ENCODE results near the gene CSNK1G2.
"Not testable (repeated sequence)": the region's sequence is repeated elsewhere in the genome, so short reads cannot be mapped to it uniquely, and the experiment has no call there.

Gene CSNK1G2

DNA sequence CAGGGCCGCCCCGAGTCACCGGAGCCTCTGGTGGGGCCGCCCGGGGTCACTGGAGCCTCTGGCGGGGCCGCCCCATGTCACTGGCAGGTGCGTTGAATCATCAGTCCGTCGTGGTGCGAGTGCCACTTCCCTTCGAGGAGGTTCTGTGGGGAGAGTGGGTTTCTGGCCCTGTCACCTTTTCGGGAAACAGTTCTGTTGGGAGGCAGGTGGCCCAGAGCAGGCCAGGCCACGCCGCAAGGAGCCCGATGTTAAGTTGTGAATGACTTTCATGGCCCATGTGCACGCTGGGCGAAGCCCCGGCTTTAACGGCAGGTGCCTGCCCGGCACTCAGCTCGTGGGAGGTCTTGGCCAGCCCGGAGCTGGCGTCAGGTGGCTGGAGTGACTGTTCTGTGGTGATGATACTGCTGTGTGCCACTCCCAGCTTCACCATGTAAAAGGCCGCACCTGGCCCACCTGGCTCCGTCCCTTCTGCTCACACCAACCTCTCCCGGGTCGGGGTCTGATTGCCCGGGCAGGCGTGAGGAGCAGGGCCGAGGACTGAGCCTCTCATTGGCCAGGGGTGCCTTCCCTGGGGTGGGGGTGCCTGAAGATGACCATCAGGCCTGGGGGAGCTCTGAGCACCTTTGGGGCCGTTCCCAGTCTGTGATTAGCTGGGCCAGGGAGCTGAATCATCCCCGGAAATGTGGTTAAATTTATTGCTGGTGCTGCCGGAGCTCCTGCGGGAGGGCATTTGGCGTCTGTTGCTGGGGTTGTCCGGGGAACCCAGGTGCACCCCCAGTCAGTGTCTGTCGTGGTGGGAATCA lies 29.2 kb downstream of the CSNK1G2 start:
- DNase-seq = no peak

DNA sequence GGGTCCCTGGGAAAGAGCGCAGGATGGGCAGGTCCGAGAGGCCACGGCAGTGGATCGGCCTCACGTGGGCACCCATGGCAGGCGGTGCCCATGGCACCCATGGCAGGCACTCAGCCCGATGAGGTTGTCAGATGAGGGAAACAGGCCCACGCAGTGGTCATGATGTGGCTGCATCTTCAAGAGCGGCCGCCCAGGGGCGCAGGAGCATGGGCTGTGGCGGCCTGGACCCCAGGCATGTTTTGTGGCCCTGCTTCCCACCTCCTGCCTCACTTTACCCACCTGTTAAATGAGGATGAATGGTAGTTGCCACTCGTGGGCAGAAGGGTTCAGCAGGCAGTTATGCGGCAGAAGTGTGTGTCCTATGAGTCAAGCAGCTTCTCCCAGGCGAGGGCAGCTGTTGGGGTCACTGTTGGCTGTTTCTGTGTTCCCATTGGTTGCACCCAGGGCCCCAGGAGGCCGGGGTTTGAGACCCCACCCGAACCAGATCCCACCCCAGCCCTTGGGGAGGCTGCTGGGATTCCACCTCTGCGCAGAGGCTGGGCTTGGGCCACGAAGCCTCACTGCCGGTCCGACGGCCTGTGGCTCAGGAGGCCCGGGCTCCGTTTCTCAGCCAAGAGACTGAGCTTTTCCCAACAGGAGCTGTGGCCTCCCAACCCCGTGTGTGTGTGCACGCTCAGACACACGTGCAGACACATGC lies 30.0 kb downstream of the CSNK1G2 start:
- no peak for DNase-seq

DNA sequence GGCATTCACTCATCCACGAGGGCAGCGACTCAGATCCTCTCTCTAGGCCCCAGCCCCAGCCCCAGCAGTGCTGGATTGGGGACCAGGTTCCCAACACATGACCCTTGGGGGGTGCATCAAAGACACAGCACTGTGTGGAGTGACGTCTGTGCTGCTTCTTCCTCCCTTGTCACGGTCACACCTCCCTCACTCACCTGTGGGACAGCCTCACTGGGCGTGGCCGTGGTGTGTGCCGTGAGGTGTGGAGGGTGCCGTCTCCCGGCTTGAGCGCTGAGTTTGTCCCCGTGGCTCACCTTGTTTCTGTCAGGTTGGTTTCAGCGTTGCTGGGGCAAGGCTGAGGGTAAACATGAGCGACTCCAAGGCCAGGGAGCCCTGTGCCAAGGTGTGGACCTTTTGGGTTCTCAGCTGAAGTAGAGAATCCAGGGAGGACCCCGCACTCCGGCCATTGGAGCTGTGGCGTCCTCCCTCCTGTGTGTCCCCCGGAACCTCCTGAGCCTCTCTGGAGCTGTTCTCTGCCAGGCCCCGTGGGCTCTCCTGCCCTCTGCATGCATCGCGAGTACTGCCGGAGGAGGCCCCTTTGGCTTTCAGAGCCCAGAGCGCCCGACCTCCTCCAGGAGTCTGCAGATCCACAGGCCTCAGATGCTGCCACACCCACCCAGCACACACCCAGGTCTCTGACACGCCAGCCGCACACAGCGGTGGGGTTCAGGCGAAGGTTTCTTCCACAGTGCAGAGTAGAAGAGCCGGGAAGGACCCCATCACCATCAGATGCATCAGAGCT lies 33.6 kb downstream of the CSNK1G2 start:
- no peak for DNase-seq

DNA sequence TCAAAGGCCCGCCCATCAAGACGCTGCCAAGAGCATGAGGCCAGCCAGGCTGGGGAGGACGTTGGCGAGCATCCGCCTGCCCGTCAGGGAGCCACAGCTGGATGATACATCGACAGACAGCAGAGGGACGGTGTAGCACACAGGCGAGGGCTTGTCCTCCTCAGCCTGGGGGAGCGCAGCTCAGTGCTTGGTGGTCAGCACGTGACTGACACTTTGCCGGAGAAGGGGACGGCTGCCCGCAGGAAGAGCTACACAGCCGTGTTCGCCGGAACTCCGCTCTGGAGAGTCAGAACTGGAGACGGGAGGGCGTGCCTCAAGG lies 34.1 kb downstream of the CSNK1G2 start:
- no peak for DNase-seq

DNA sequence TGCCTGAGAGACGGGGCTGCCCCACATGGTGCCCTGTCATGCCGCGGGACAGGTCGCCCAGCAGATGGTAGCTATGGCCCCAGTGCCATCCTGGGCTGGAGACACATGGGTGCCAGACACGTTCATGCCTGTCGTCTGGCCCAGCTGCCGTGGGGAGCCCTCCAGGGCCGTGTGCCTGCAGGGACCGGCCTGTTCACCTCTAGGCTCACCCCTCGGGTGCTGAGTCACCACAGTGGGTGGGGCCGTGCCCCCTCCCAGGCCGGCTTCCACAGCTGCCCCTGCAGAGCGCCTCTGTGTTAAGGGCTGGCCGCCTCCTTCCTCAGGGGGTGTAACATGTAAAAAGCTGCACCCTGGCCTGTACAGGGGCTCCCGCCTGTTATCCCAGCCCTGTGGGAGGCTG lies 36.1 kb downstream of the CSNK1G2 start:
- DNase-seq = no peak

DNA sequence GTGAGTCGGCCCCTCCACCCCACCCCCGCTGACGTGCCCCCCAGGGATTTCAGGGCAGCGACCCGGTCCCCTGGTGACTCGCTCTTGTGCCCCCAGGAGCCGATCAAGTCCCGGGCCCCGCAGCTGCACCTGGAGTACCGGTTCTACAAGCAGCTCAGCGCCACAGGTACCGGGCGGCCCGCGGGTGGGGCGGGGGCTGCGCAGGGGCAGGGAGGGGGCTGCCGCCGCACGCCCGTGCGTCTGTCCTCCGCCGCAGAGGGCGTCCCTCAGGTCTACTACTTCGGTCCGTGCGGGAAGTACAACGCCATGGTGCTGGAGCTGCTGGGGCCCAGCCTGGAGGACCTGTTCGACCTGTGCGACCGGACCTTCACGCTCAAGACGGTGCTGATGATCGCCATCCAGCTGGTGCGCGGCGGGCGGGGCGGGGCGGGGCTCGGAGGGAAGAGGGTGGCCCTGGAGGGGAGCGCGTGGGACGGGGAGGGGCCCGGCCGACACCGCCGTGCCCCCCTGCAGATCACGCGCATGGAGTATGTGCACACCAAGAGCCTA lies 37.4 kb downstream of the CSNK1G2 start:
- DNase-seq = no peak

DNA sequence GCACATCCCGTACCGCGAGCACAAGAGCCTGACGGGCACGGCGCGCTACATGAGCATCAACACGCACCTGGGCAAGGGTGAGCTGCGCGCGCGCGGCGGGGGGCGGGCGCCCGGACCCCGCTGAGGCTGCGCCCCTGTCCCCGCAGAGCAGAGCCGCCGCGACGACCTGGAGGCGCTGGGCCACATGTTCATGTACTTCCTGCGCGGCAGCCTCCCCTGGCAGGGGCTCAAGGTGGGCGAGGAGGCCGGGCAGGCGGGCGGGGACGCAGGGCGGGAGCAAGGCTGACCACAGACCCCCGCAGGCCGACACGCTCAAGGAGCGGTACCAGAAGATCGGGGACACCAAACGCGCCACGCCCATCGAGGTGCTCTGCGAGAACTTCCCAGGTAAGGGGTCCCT lies 38.0 kb downstream of the CSNK1G2 start:
- DNase-seq = no peak

DNA sequence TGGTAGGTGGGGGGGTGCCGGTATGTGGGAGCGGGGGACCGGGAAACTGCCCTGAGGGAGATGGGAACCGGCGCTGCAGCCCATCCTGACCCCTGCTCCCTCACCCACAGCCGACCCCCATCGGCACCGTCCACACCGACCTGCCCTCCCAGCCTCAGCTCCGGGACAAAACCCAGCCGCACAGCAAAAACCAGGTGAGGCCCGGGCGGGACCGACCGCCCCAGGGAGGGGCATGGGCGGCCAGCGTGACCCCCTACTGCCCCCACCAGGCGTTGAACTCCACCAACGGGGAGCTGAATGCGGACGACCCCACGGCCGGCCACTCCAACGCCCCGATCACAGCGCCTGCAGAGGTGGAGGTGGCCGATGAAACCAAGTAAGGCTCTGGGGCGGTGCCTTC lies 38.7 kb downstream of the CSNK1G2 start:
- no peak for DNase-seq

DNA sequence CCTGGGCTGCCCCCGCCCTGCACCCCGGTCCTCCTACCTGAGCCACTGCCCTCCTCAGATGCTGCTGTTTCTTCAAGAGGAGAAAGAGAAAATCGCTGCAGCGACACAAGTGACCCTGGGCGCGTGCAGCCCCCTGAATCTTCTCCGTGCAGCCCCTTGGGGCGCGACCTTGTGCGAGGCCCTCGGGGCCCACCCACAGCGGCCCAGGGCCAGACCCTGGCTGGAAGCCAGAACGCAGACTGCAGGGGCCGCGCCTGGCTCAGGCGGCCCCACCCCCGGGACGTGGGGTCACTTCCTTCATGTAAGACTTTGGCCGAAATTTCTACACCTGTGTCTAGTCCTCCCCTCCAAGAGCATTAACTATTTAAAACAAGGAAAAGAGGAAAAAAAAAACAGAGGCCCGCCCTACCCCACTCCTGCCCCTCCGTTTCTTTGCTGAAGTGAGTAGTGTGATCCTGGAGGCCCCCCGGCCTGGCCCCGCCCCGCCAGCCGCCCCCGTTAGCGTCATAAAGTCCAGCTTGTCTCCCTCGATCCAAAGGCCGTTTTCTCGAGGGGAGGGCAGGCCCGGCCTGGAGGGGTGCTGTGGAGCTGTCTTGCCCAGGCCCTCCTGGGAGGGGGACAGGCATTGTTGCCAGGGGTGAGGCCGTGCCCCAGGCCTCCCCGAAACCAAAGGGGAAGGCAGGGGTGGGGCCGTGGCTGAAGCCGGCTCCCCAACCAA lies 39.3 kb downstream of the CSNK1G2 start:
- no peak for DNase-seq

DNA sequence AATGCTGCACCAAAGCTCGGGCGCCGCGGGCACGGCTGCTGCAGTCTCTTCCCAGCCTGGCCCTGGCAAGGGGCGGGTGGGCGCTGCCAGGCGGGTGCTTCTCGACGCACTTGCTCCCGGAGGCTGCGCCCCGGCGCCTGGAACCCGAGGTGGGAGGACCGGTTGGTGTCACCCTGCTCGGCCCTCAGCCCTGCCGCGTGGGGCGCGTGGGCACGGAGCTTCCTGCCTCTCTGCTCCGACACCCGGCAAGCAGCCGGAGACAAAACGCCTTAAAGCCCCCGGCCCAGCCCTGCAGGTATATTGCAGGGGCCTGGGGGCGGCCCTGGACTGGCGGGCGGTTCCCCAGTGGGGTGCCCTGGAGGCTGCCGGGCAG lies 39.8 kb downstream of the CSNK1G2 start:
- DNase-seq = no peak

DNA sequence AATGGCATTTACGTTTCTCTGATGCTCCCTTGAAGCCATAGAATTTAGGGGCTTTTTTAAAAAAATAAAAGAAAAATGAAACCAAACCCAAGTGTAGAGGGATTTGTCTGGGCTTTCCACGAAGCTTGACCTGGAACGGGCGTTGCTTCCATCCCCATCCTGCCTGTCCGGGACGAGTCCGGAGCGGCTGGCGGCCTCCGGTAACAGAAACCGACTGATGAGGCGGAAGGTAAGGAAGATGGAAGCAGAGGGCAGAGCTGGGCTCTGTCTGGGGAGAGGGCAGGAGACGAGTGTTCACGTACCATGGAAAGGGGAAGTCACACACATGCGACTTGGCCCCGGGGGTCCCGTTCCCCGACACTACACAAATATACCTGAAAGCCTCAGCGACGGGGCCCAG lies 40.3 kb downstream of the CSNK1G2 start:
- DNase-seq = no peak

DNA sequence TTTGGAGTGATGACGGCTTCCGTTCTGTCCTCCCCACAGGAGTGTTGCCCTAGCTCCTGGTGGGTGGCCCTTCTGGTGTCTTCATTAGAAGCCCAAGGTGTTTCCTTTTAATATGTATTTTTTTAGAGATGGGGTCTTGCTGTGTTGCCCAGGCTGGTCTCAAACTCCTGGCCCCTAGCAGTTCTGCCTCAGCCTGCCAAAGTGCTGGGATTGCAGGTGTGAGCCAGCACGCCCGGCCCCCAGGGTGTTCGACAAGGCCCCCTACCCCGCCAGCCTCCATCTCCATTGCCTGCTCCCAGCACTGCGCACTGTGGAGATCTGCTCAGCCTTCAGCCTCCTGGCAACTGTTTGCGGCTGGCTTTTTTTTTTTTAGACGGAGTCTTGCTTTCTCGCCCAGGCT lies 43.4 kb downstream of the CSNK1G2 start:
- no peak for DNase-seq

DNA sequence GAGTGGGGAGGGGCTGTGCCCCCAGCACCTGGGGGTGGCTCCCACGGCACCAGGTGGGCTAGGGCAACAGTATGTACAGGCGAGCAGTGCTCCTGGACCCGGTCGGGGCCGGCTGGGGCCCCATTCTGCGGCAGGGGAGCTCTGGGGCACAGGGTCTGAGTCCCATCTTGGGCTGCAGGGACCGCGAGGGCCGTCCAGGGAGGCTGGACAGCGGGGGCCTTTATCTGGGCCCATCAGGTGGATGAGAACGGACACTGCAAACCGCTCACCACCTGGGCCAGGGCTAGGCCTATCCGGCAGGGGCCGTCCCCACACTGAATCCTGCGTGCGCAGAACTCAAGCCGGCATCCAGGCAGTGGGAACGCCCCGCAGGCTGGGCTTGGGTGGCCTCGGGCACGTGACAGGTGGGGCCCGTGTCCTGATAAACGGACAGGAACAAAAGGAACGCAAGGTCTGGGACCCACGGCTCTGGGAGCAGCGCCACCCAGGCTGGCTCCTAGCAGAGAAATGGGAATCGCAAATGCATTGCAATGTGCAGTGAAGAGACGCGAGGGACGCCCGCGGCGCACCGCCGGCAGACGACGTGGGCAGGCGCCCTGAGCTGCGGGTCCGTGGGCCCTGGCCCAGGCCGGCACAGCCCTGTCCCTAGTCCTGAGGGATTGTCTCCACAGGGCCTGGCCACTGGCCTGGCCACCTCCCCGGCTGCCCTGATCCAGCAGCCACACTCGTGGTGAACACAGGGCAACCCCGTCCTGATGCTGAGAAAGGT lies 44.8 kb downstream of the CSNK1G2 start:
- no peak for DNase-seq

DNA sequence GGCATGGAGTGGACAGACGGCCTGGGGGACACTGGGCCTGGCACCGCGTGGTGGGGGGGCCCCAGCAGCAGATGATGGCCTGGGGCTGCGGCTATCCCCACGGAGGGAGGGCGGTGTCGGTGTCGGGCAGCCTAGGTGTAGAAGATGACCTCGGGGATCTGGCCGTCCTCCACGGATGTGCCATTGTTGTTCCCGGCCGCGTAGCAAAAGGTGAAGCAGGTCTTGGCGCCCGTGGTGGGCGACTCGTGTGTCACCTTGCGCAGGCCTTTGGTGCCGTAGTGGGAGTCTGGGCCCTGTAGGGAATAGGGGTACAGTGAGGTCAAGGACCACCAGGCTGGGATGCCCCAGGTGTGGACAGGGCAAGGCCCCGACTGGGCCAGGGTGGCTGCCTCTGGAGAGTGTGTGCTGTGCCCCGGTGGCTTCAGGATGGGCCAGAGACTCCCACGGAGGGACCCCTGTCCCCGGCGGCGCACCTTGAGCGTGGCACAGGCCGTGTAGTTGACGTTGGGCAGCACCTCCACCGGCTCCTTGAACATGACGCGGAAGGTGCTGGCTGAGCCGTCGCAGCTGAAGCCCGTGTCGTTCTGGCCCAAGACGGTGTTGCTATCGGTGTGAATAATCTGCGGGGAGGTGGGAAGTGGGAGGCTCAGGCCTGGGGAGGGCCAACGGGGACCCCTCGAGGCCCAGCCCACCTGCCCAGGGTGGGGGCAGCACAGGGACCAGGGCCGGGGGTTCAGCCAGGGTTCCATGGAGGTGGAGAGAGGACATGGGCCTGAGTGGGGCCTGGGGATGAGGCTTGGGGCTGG lies 45.6 kb downstream of the CSNK1G2 start:
- DNase-seq = no peak

DNA sequence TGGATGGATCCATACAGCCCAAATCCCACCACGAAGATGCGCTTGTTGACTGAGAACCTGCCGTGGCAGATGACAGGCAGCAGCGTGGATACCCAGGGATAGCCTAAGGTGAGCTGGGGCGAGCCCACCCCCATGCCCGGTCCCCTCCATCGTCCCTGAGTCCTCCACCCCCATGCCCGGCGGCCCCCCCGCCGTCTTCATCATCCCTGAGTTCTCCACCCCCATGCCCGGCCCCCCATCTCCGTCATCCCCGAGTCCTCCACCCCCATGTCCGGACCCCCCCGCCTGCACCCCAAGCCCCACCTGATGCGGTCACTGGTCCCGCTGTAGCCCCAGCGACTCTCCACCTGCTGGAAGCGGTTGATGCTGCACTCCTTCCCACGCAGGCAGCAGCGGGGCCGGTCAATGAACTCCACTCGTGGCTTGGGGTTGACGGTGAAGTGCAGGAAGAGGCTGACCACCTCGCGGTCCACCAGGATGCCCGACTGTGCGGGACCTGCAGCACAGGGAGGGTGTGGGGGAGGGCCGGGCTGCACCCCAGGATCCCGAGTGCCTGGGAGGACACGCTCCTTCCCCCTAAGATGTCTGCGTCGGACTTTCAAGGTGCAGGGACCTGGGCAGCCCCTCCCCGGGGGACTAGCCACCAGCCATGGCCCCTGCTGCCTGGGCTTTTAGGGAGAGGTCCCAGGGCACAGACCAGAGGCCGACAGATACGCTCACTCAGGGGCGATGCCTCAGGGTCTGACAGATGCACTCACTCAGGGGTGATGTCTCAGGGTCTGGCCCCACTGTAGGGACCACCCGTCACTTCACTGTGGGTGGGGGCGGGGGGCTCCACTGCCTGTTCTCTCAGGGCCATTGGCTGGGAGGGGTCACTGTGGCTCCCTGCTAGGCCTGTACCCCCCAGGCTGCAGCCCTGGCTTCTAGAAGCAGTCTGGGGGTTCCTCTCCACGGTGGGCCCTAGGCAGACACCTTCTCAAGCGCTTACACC lies 46.5 kb downstream of the CSNK1G2 start:
- DNase-seq = no peak

DNA sequence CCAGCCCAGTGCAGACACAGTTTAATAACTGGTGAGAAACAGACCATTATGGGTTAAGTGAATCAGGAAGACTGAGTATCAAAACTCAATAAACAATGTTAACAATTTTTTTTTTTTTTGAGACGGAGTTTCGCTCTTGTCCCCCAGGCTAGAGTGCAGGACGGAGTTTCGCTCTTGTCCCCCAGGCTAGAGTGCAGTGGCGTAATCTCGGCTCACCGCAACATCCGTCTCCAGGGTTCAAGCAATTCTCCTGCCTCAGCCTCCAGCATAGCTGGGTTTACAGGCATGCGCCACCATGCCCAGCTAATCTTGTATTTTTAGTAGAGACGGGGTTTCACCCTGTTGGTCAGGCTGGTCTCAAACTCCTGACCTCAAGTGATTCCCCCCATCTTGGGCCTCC lies 47.5 kb downstream of the CSNK1G2 start:
- not testable (repeated sequence) for DNase-seq

DNA sequence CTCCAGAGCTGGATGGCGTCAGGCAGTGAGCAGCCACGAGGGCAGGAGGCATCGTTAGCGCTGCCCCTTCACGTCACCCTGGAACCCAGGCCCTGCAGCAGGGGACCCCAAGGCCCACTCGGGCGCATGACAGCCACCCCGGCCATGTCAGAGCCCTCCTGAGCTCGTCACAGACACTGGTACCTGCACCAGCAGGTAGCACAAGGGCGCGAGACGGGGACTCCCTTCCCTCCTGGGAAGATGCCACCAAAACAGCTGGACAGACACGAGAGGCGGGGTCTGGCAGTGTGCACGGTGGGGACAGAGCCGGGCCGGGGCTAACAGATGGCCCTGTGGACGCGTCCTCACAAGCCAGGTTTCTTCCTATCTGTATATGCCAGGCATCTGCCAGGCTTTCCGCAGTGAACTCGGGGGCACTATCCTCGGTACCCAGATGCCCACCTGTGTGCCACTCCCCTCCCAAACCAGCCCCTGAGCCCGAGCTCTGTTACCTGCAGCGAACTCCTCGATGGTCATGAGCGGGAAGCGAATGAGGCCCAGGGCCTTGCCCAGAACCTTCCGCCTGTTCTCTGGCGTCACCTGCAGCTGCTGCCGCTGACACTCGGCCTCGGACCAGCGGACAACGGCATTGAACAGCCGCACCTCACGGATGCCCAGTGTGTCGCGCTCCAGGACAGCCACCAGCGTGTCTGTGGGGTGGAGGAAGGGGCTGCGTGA lies 48.7 kb downstream of the CSNK1G2 start:
- DNase-seq = no peak

DNA sequence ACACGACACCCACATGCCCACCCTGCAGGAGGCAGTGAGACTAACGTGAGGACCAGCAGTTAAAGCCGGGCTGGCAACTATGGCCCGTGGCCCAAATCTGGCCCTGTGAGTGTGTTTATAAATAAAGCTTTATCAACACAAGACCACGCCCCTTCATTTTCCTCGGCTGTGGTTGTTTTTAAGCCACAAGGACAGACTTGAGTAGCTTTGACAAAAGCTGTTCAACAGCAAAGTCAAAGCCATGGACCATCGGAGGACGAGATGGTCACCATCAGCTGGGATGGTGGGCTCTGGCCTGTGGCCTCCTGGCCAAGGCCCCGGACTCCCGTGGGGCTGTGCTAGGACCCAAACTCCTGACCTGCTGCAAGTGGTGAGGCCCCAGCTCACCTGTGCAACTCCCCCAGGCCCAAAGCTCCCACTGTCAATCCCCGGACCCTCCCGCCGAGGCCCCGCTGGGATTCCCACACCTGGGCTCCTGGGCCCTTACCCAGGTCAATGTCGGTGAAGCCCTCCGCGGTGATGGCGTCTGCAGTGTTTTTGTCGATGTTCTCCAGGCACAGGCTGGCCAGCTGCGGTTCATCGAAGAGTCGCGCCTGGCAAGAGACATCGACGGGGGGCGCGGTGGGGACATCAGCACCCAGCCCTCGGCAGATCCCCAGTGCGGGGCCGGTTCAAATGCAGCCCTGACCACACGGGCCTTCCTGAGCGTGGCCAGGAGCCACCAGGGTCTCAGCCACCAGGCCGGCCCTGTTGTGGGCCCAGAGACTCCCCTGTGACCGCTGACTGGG lies 49.5 kb downstream of the CSNK1G2 start:
- no peak for DNase-seq
